IMR-90 (cell line): ENCODE measurements around the gene ARSB. TPM values are rescaled to one million over a fixed set of nuclear protein-coding genes. Genes with fewer than 3 reads are reported as not detected.
A peak's percentile ranks its signal among the peaks of the same experiment; 100 is the strongest.

ENCODE experiments used
- ATAC-seq: fragments of 200-7000 bp; cut with Tn5 transposase; 2 replicates; pipeline ENCODE4 v1.9.1; 2020; ENCODE audit warnings: low read depth, mild to moderate bottlenecking, moderate library complexity
- BruUV-seq: library from RNA; stranded (reverse); fragments of 400-500 nt; replicated peaks from 2 replicates; lab custom pipeline; 2021; lab: Mats Ljungman, UMichigan
- CTCF ChIA-PET: fragments of 300-600 bp; formaldehyde crosslinking; extraction: SDS; loops from one replicate; lab custom pipeline; 2021; ENCODE audit warnings: antibody characterized with exemption; lab: Yijun Ruan, JAX
- POLR2A ChIA-PET: fragments of 300-600 bp; sonication (Branson Sonifier 250); formaldehyde crosslinking; loops from one replicate; lab custom pipeline; 2022; ENCODE audit warnings: antibody characterized with exemption; ENCODE audit not compliant: unreplicated experiment; lab: Charles Lee
- DNase-seq: peaks from one replicate; pipeline ENCODE4 v3.0.0; 2013
- H2AFZ ChIP-seq: replicated peaks from 2 replicates; pipeline ENCODE3; 2013; ENCODE audit warnings: low read length, mild to moderate bottlenecking; ENCODE audit not compliant: poor library complexity
- H2AK5ac ChIP-seq: 2 replicates; pipeline ENCODE4 v1.6.1; 2013; ENCODE audit warnings: low read depth, low read length, inconsistent platforms
- H2AK9ac ChIP-seq: replicated peaks from 2 replicates; pipeline ENCODE3; 2013; ENCODE audit warnings: mild to moderate bottlenecking, low read depth, low read length, moderate library complexity; ENCODE audit not compliant: poor library complexity
- H2BK120ac ChIP-seq: 2 replicates; pipeline ENCODE4 v1.6.1; 2013; ENCODE audit warnings: low read depth, low read length, inconsistent platforms
- H2BK15ac ChIP-seq: 3 replicates; pipeline ENCODE4 v1.6.1; 2013; ENCODE audit warnings: low read depth, low read length, inconsistent platforms
- H2BK20ac ChIP-seq: 2 replicates; pipeline ENCODE4 v1.6.1; 2013; ENCODE audit warnings: low read depth, mild to moderate bottlenecking, inconsistent platforms, low read length, moderate library complexity
- H2BK5ac ChIP-seq: 2 replicates; pipeline ENCODE4 v1.6.1; 2013; ENCODE audit warnings: mild to moderate bottlenecking, low read depth, low read length, inconsistent platforms; ENCODE audit not compliant: poor library complexity, severe bottlenecking
- H3K14ac ChIP-seq: replicated peaks from 2 replicates; pipeline ENCODE4 v1.6.1; 2013; ENCODE audit warnings: low read depth, low read length, inconsistent platforms
- H3K18ac ChIP-seq: 2 replicates; pipeline ENCODE4 v1.6.1; 2013; ENCODE audit warnings: low read depth, low read length, control low read depth
- H3K23ac ChIP-seq: 2 replicates; pipeline ENCODE4 v1.6.1; 2013; ENCODE audit warnings: low read depth, low read length, inconsistent platforms
- H3K27ac ChIP-seq: 2 replicates; pipeline ENCODE4 v1.5.1; 2013; ENCODE audit warnings: mild to moderate bottlenecking, control low read depth, low read length; ENCODE audit not compliant: insufficient read depth
- H3K27me3 ChIP-seq: 2 replicates; pipeline ENCODE4 v1.6.1; 2013; ENCODE audit warnings: low read length; ENCODE audit not compliant: control insufficient read depth, insufficient read depth
- H3K36me3 ChIP-seq: 2 replicates; pipeline ENCODE4 v1.6.1; 2013; ENCODE audit warnings: low read length, mixed read lengths; ENCODE audit not compliant: control insufficient read depth, insufficient read depth
- H3K4ac ChIP-seq: 2 replicates; pipeline ENCODE4 v1.6.1; 2013; ENCODE audit warnings: low read depth, low read length, inconsistent platforms
- H3K4me1 ChIP-seq: 2 replicates; pipeline ENCODE4 v1.6.1; 2013; ENCODE audit warnings: low read length, mixed read lengths; ENCODE audit not compliant: control insufficient read depth, insufficient read depth
- H3K4me2 ChIP-seq: 2 replicates; pipeline ENCODE4 v1.6.1; 2013; ENCODE audit warnings: low read depth, mild to moderate bottlenecking, control low read depth, low read length, moderate library complexity
- H3K4me3 ChIP-seq: 2 replicates; pipeline ENCODE4 v1.5.1; 2013; ENCODE audit warnings: low read depth, mild to moderate bottlenecking, control low read depth, low read length, moderate library complexity; ENCODE audit not compliant: insufficient read depth
- H3K56ac ChIP-seq: 2 replicates; pipeline ENCODE4 v1.6.1; 2013; ENCODE audit warnings: low read length, inconsistent platforms; ENCODE audit not compliant: insufficient read depth; ENCODE audit errors: extremely low read depth
- H3K79me1 ChIP-seq, 2 experiments: 2 replicates each; pipeline ENCODE4 v1.6.1; 2013; ENCODE audit warnings: low read length in 2 of 2, inconsistent platforms in 1 of 2, low read depth in 1 of 2
- H3K9ac ChIP-seq: 2 replicates; pipeline ENCODE4 v1.6.1; 2013; ENCODE audit warnings: low read depth, low read length, control low read depth
- H3K9me1 ChIP-seq: 2 replicates; pipeline ENCODE4 v1.6.1; 2013; ENCODE audit warnings: low read length, inconsistent platforms; ENCODE audit not compliant: insufficient read depth
- H3K9me3 ChIP-seq: 2 replicates; pipeline ENCODE4 v1.6.1; 2013; ENCODE audit warnings: low read length; ENCODE audit not compliant: control insufficient read depth, insufficient read depth
- H4K20me1 ChIP-seq: 2 replicates; pipeline ENCODE4 v1.6.1; 2013; ENCODE audit warnings: low read length, inconsistent platforms; ENCODE audit not compliant: insufficient read depth
- H4K5ac ChIP-seq: 2 replicates; pipeline ENCODE4 v1.6.1; 2013; ENCODE audit warnings: mild to moderate bottlenecking, low read depth, low read length, control low read depth
- H4K8ac ChIP-seq, 2 experiments: 2 replicates each; pipeline ENCODE4 v1.6.1; 2013; ENCODE audit warnings: low read depth in 2 of 2, low read length in 2 of 2, control low read depth in 1 of 2, inconsistent platforms in 1 of 2
- H4K91ac ChIP-seq: 2 replicates; pipeline ENCODE4 v1.6.1; 2013; ENCODE audit warnings: low read depth, low read length, inconsistent platforms; ENCODE audit not compliant: insufficient read depth
- BHLHE40 ChIP-seq: fragments of 150-350 bp; IDR thresholded peaks from 2 replicates; pipeline ENCODE4 v1.6.1; 2016; ENCODE audit warnings: mild to moderate bottlenecking, low read depth, low read length
- CEBPB ChIP-seq: IDR thresholded peaks from 2 replicates; pipeline ENCODE4 v1.6.1; 2012; ENCODE audit warnings: low read depth, low read length, improper control_type of control experiment
- CHD1 ChIP-seq: IDR thresholded peaks from 2 replicates; pipeline ENCODE4 v1.6.1; 2012; ENCODE audit warnings: low read depth, low read length, improper control_type of control experiment
- CTCF ChIP-seq: conservative IDR thresholded peaks from 2 replicates; pipeline ENCODE4 v1.5.1; 2012; ENCODE audit warnings: mild to moderate bottlenecking, low read depth, low read length, improper control_type of control experiment
- ELK1 ChIP-seq: fragments of 150-350 bp; IDR thresholded peaks from 2 replicates; pipeline ENCODE4 v1.6.1; 2016; ENCODE audit warnings: low read depth, mild to moderate bottlenecking, low read length, moderate library complexity, borderline replicate concordance
- FOS ChIP-seq: fragments of 150-350 bp; IDR thresholded peaks from 2 replicates; pipeline ENCODE4 v1.6.1; 2016; ENCODE audit warnings: low read depth, low read length
- MAFK ChIP-seq: IDR thresholded peaks from 2 replicates; pipeline ENCODE4 v1.6.1; 2012; ENCODE audit warnings: low read depth, low read length, improper control_type of control experiment
- MAZ ChIP-seq: IDR thresholded peaks from 2 replicates; pipeline ENCODE4 v1.6.1; 2012; ENCODE audit warnings: low read depth, mild to moderate bottlenecking, low read length, improper control_type of control experiment, moderate library complexity, borderline replicate concordance
- MXI1 ChIP-seq: IDR thresholded peaks from 2 replicates; pipeline ENCODE4 v1.6.1; 2012; ENCODE audit warnings: low read depth, mild to moderate bottlenecking, low read length, moderate library complexity, borderline replicate concordance
- NFE2L2 ChIP-seq: fragments of 150-350 bp; IDR thresholded peaks from 2 replicates; pipeline ENCODE4 v1.6.1; 2016; ENCODE audit warnings: low read depth, mild to moderate bottlenecking, low read length
- POLR2A ChIP-seq: IDR thresholded peaks from 2 replicates; pipeline ENCODE4 v1.6.1; 2012; ENCODE audit warnings: mild to moderate bottlenecking, low read depth, low read length
- RAD21 ChIP-seq: IDR thresholded peaks from 2 replicates; pipeline ENCODE4 v1.6.1; 2012; ENCODE audit warnings: low read length, improper control_type of control experiment
- RCOR1 ChIP-seq: IDR thresholded peaks from 2 replicates; pipeline ENCODE4 v1.6.1; 2012; ENCODE audit warnings: mild to moderate bottlenecking, low read length, improper control_type of control experiment; ENCODE audit not compliant: insufficient replicate concordance
- RFX5 ChIP-seq: IDR thresholded peaks from 2 replicates; pipeline ENCODE4 v1.8.0; 2012; ENCODE audit warnings: low read depth, mild to moderate bottlenecking, low read length, moderate library complexity
- SMC3 ChIP-seq: fragments of 150-350 bp; IDR thresholded peaks from 2 replicates; pipeline ENCODE4 v1.6.1; 2016; ENCODE audit warnings: low read depth, mild to moderate bottlenecking, antibody characterized with exemption, low read length, moderate library complexity
- USF2 ChIP-seq: fragments of 150-350 bp; IDR thresholded peaks from 2 replicates; pipeline ENCODE4 v1.6.1; 2017; ENCODE audit warnings: mild to moderate bottlenecking, antibody characterized with exemption, low read length, low read depth
- whole genome bisulfite sequencing, 2 experiments: methylation state at CpG; one replicate each; pipeline versions ENCODE4 v1.1.5 to v1.1.7; 2013; ENCODE audit warnings: missing lambda C conversion rate in 2 of 2; ENCODE audit not compliant: insufficient read length in 1 of 2; ENCODE audit errors: extremely low coverage in 2 of 2; 5-methylcytosine and 5-hydroxymethylcytosine counted together
- dilution Hi-C: fragments of 300-500 bp; cut with HindIII; formaldehyde crosslinking; loops from one replicate; pipeline ENCODE4 v1.14.3; 2018; ENCODE audit warnings: low sequenced_read_pairs; ENCODE audit not compliant: unreplicated experiment
- in situ Hi-C: fragments of 300-500 bp; cut with MboI; formaldehyde crosslinking; loops from 3 replicates; pipeline ENCODE4 v1.14.3; 2019; ENCODE audit warnings: low sequenced_read_pairs, inconsistent platforms, mixed read lengths
- intact Hi-C: fragments of 100-400 bp; cut with micrococcal nuclease; formaldehyde crosslinking; loops from 2 replicates; pipeline ENCODE4 v1.10.0; 2022
- polyA plus RNA-seq, 3 experiments: library from polyadenylated mRNA; depleted of rRNA; stranded (reverse); fragments of >200 nt; gene quantifications; 2 replicates each; pipeline ENCODE4 v1.2.3, GENCODE V29; 2012; ENCODE audit warnings: low replicate concordance in 1 of 3
- total RNA-seq: library from RNA; depleted of rRNA; stranded (reverse); fragments of >200 nt; gene quantifications from 2 replicates; pipeline ENCODE4 v1.2.3, GENCODE V29; 2012

The ARSB gene
- total and polyA plus RNA-seq, 2 of the 4 experiments (the other 2 are of a cell fraction): 16.0 to 16.3 TPM

- ChIA-PET CTCF (no interaction called here), POLR2A (no interaction called here)
- Histone ChIP-seq H2AFZ (peak overlapping the region; percentile 29), H4K20me1 (no peaks in the 10 kb centered on the region), H3K23ac (0 out of 2 replicates have a peak overlapping the region, but pooled peaks have one; percentile 66), H3K79me1 (peaks cover 25 to 30% of the 10 kb centered on the region in 2 experiments; a peak in 3 of 4 replicates), H2BK20ac (peak overlapping the region; percentile 32; the same call in 1 of the 2 replicates), H2BK5ac (no peak overlapping the region), H3K4me1 (peaks cover 25% of the 10 kb centered on the region), H3K18ac (peak overlapping the region; percentile 50; the same call in 1 of the 2 replicates), H4K8ac (peak overlapping the region in 1 of 2 experiments; percentile 70; a peak in 2 of 4 replicates), H4K5ac (peak overlapping the region; percentile 34), H3K9me1 (peaks cover 14% of the 10 kb centered on the region; the same call in 1 of the 2 replicates), H3K36me3 (no peaks in the 10 kb centered on the region), H4K91ac (peak overlapping the region; percentile 51; the same call in 1 of the 2 replicates), H3K14ac (peak overlapping the region; percentile 50; the same call in 1 of the 2 replicates), H2AK5ac (peak overlapping the region; percentile 52; the same call in 1 of the 2 replicates), H3K4me2 (no peak overlapping the region), H3K9ac (no peak overlapping the region), H2BK15ac (no peak overlapping the region), H3K56ac (no peak overlapping the region), H2BK120ac (peak overlapping the region; percentile 73), H3K27me3 (no peaks in the 10 kb centered on the region), H3K4ac (peak overlapping the region; percentile 77), H3K4me3 (no peak overlapping the region), H2AK9ac (peak overlapping the region; percentile 37), H3K9me3 (no peaks in the 10 kb centered on the region), H3K27ac (no peak overlapping the region)
- ATAC-seq: no peak
- intact Hi-C loops: no loop called here
- no peak for DNase-seq
- 100% methylated on average over 1 of the region's 8 CpGs; no CpG with 5 or more reads in 1 of the 2 experiments for WGBS, 2 experiments
- in situ Hi-C loops: no loop called here
- dilution Hi-C loops: no loop called here
- no TSS peak for BruUV-seq
- no peak for TF ChIP-seq CHD1
- no peak for TF ChIP-seq MAFK
- no peak for TF ChIP-seq POLR2A
- no peak for TF ChIP-seq CEBPB
- no peak for TF ChIP-seq RCOR1
- TF ChIP-seq MXI1: no peak
- no peak for TF ChIP-seq USF2
- TF ChIP-seq CTCF: no peak
- no peak for TF ChIP-seq NFE2L2
- TF ChIP-seq RAD21: no peak
- no peak for TF ChIP-seq BHLHE40
- TF ChIP-seq MAZ: no peak
- TF ChIP-seq SMC3: no peak
- TF ChIP-seq RFX5: no peak
- TF ChIP-seq ELK1: no peak
- no peak for TF ChIP-seq FOS
Measured at GRCh38 chr5:78975035-78975434, 10.1 kb downstream of the ARSB start.
